H1 (cell line): ENCODE data around the gene STXBP6. TPM values are rescaled to one million over a fixed set of nuclear protein-coding genes. Genes with fewer than 3 reads are reported as not detected.

Source experiments
- CTCF ChIA-PET: fragments of 300-600 bp; sonication (Branson Sonifier 250); formaldehyde crosslinking; loops from one replicate; lab custom pipeline; 2021; ENCODE audit not compliant: partially characterized antibody; lab: Charles Lee
- POLR2A ChIA-PET: fragments of 300-600 bp; sonication (Branson Sonifier 250); formaldehyde crosslinking; loops from one replicate; lab custom pipeline; 2021; ENCODE audit warnings: inconsistent platforms; ENCODE audit not compliant: partially characterized antibody; lab: Charles Lee
- DNase-seq, 2 experiments: peaks; one replicate each; pipeline versions ENCODE4 v3.0.0 to v3.0.0-alpha.2; 2010 to 2022; ENCODE audit warnings: low spot score in 2 of 2, low read depth in 1 of 2, mixed read lengths in 1 of 2
- FAIRE-seq: peaks from 2 replicates; lab custom pipeline; 2011; peaks lifted over from hg19 to GRCh38; lab: Jason Lieb, UNC
- H2AFZ ChIP-seq: 2 replicates; pipeline ENCODE4 v1.8.1; 2012; ENCODE audit warnings: low read length, inconsistent platforms
- H2AK5ac ChIP-seq: 2 replicates; pipeline ENCODE4 v1.6.1; 2013; ENCODE audit warnings: low read depth, low read length
- H2BK120ac ChIP-seq: replicated peaks from 2 replicates; pipeline ENCODE3; 2013; ENCODE audit warnings: low read depth, low read length, inconsistent platforms
- H2BK12ac ChIP-seq: 2 replicates; pipeline ENCODE4 v1.6.1; 2013; ENCODE audit warnings: low read depth, low read length
- H2BK15ac ChIP-seq: 2 replicates; pipeline ENCODE4 v1.6.1; 2013; ENCODE audit warnings: low read length
- H2BK20ac ChIP-seq: 2 replicates; pipeline ENCODE4 v1.6.1; 2013; ENCODE audit warnings: low read length
- H2BK5ac ChIP-seq: 2 replicates; pipeline ENCODE4 v1.6.1; 2013; ENCODE audit warnings: low read depth, low read length
- H3K14ac ChIP-seq: 2 replicates; pipeline ENCODE4 v1.6.1; 2013; ENCODE audit warnings: inconsistent platforms; ENCODE audit not compliant: insufficient read length
- H3K18ac ChIP-seq: 2 replicates; pipeline ENCODE4 v1.6.1; 2013; ENCODE audit warnings: low read length; ENCODE audit errors: extremely low read depth
- H3K23ac ChIP-seq: 2 replicates; pipeline ENCODE4 v1.6.1; 2013; ENCODE audit warnings: inconsistent platforms; ENCODE audit not compliant: insufficient read length
- H3K23me2 ChIP-seq: 2 replicates; pipeline ENCODE4 v1.6.1; 2013; ENCODE audit warnings: low read depth, low read length
- H3K27ac ChIP-seq: 2 replicates; pipeline ENCODE4 v1.6.1; 2011; ENCODE audit warnings: low read depth, low read length, inconsistent platforms
- H3K27me3 ChIP-seq, 4 experiments: replicated peaks in 1 of 4; 1 replicate in 1 of 4; 2 replicates in 3 of 4; pipeline versions ENCODE4 v1.6.1 to v1.8.1; 2011 to 2013; ENCODE audit warnings: low read length in 3 of 4, mild to moderate bottlenecking in 3 of 4, inconsistent platforms in 2 of 4, mixed read lengths in 2 of 4, moderate library complexity in 1 of 4; ENCODE audit not compliant: control insufficient read depth in 3 of 4, insufficient read depth in 3 of 4; ENCODE audit errors: extremely low read depth in 1 of 4
- H3K36me3 ChIP-seq, 4 experiments: 2 replicates each; pipeline versions ENCODE4 v1.6.1 to v1.8.1; 2011 to 2013; ENCODE audit warnings: mild to moderate bottlenecking in 4 of 4, low read length in 3 of 4, moderate library complexity in 2 of 4, control low read depth in 1 of 4, inconsistent platforms in 1 of 4; ENCODE audit not compliant: insufficient read depth in 4 of 4, control insufficient read depth in 2 of 4
- H3K4ac ChIP-seq: replicated peaks from 2 replicates; pipeline ENCODE3; 2013; ENCODE audit warnings: low read length, low read depth, mixed read lengths, inconsistent platforms; ENCODE audit not compliant: insufficient read length
- H3K4me1 ChIP-seq, 4 experiments: replicated peaks in 1 of 4; 1 replicate in 1 of 4; 2 replicates in 3 of 4; pipeline versions ENCODE4 v1.6.1 to v1.8.1; 2011 to 2013; ENCODE audit warnings: low read length in 3 of 4, inconsistent platforms in 2 of 4, mixed read lengths in 1 of 4; ENCODE audit not compliant: insufficient read depth in 4 of 4, control insufficient read depth in 3 of 4
- H3K4me2 ChIP-seq, 2 experiments: 2 replicates each; pipeline versions ENCODE4 v1.6.1 to v1.8.1; 2011 to 2013; ENCODE audit warnings: low read depth in 2 of 2, low read length in 2 of 2, control low read depth in 1 of 2, inconsistent platforms in 1 of 2, mild to moderate bottlenecking in 1 of 2; ENCODE audit not compliant: insufficient read depth in 1 of 2
- H3K4me3 ChIP-seq, 4 experiments: fragments of 200-600, 300-600 bp in 1 of 4; sonication (generic), shearing (Covaris generic), sonication (Bioruptor Twin) in 1 of 4; 2 replicates each; pipeline versions ENCODE4 v1.5.1 to v1.8.1; 2011 to 2016; ENCODE audit warnings: low read length in 4 of 4, low read depth in 3 of 4, control low read depth in 2 of 4, inconsistent platforms in 2 of 4, mild to moderate bottlenecking in 2 of 4, mixed read lengths in 1 of 4, moderate library complexity in 1 of 4; ENCODE audit not compliant: insufficient read depth in 2 of 4; ENCODE audit errors: extremely low read depth in 1 of 4
- H3K56ac ChIP-seq: replicated peaks from 2 replicates; pipeline ENCODE3; 2013; ENCODE audit warnings: low read depth, mild to moderate bottlenecking, mixed read lengths, low read length, inconsistent platforms; ENCODE audit not compliant: insufficient read length
- H3K79me1 ChIP-seq: 2 replicates; pipeline ENCODE4 v1.6.1; 2013; ENCODE audit warnings: low read depth, low read length, control low read depth
- H3K79me2 ChIP-seq, 2 experiments: 2 replicates each; pipeline versions ENCODE4 v1.6.1 to v1.8.1; 2012 to 2013; ENCODE audit warnings: low read length in 2 of 2, mild to moderate bottlenecking in 2 of 2, inconsistent platforms in 1 of 2; ENCODE audit not compliant: insufficient read depth in 2 of 2, control insufficient read depth in 1 of 2
- H3K9ac ChIP-seq, 4 experiments: replicated peaks in 1 of 4; 1 replicate in 1 of 4; 2 replicates in 3 of 4; pipeline versions ENCODE4 v1.6.1 to v1.8.1; 2011 to 2013; ENCODE audit warnings: low read depth in 3 of 4, low read length in 3 of 4, control low read depth in 2 of 4, mild to moderate bottlenecking in 2 of 4, moderate library complexity in 2 of 4, inconsistent platforms in 1 of 4; ENCODE audit errors: extremely low read depth in 1 of 4
- H3K9me3 ChIP-seq, 2 experiments: 2 replicates each; pipeline versions ENCODE4 v1.6.1 to v1.8.1; 2012 to 2013; ENCODE audit warnings: mild to moderate bottlenecking in 2 of 2, moderate library complexity in 2 of 2, control low read depth in 1 of 2, inconsistent platforms in 1 of 2, low read depth in 1 of 2, low read length in 1 of 2, mixed read lengths in 1 of 2; ENCODE audit not compliant: insufficient read depth in 2 of 2
- H4K20me1 ChIP-seq, 2 experiments: replicated peaks in 1 of 2; 2 replicates each; pipeline versions ENCODE3 to v1.8.1; 2011 to 2013; ENCODE audit warnings: inconsistent platforms in 2 of 2, low read length in 2 of 2, mild to moderate bottlenecking in 1 of 2; ENCODE audit not compliant: insufficient read depth in 2 of 2, control insufficient read depth in 1 of 2
- H4K5ac ChIP-seq: 2 replicates; pipeline ENCODE4 v1.6.1; 2013; ENCODE audit warnings: low read length, low read depth, mixed read lengths, inconsistent platforms; ENCODE audit not compliant: insufficient read length
- H4K8ac ChIP-seq: 2 replicates; pipeline ENCODE4 v1.8.0; 2013; ENCODE audit warnings: mild to moderate bottlenecking, moderate library complexity, low read length, inconsistent platforms; ENCODE audit not compliant: insufficient read depth; ENCODE audit errors: extremely low read depth
- H4K91ac ChIP-seq: replicated peaks from 2 replicates; pipeline ENCODE3; 2013; ENCODE audit warnings: low read length, mixed read lengths, inconsistent platforms; ENCODE audit not compliant: insufficient read length
- ASH2L ChIP-seq: fragments of 200-600, 300-600 bp; sonication (generic); IDR thresholded peaks from one replicate; pipeline ENCODE4 v1.7.1; 2017; ENCODE audit warnings: low read length
- CREB1 ChIP-seq: IDR thresholded peaks from 2 replicates; pipeline ENCODE4 v1.6.1; 2012; ENCODE audit warnings: inconsistent platforms
- FOSL1 ChIP-seq: IDR thresholded peaks from 2 replicates; pipeline ENCODE4 v1.6.1; 2011; ENCODE audit warnings: mild to moderate bottlenecking, low read depth, low read length, moderate library complexity; ENCODE audit not compliant: insufficient read depth
- HDAC6 ChIP-seq: IDR thresholded peaks from one replicate; pipeline ENCODE4 v1.7.1; 2012; ENCODE audit warnings: low read depth, mild to moderate bottlenecking, inconsistent platforms, low read length, moderate library complexity
- JUN ChIP-seq: IDR thresholded peaks from 2 replicates; pipeline ENCODE4 v1.6.1; 2011; ENCODE audit warnings: low read depth, mild to moderate bottlenecking, improper control_type of control experiment, low read length
- NRF1 ChIP-seq: IDR thresholded peaks from 2 replicates; pipeline ENCODE4 v1.6.1; 2011; ENCODE audit warnings: mild to moderate bottlenecking, low read depth, low read length, improper control_type of control experiment
- RNF2 ChIP-seq: fragments of 200-900, 300-1000 bp; sonication (generic); IDR thresholded peaks from 2 replicates; pipeline ENCODE4 v1.7.1; 2016; ENCODE audit warnings: borderline replicate concordance, low read depth, mild to moderate bottlenecking, antibody characterized with exemption, low read length; ENCODE audit not compliant: poor library complexity, severe bottlenecking; ENCODE audit errors: missing control alignments
- SP2 ChIP-seq: IDR thresholded peaks from 2 replicates; pipeline ENCODE4 v1.6.1; 2012; ENCODE audit warnings: mild to moderate bottlenecking, low read length, inconsistent platforms
- SP4 ChIP-seq: IDR thresholded peaks from 2 replicates; pipeline ENCODE4 v1.6.1; 2012; ENCODE audit warnings: low read length, inconsistent platforms
- TEAD4 ChIP-seq: IDR thresholded peaks from 2 replicates; pipeline ENCODE4 v1.6.1; 2012; ENCODE audit warnings: low read depth, low read length, inconsistent platforms, mixed read lengths
- YY1 ChIP-seq: IDR thresholded peaks from 2 replicates; pipeline ENCODE4 v1.6.1; 2011; ENCODE audit warnings: low read depth, mild to moderate bottlenecking, low read length
- WGBS, 2 experiments: shearing (Covaris generic) in 1 of 2; methylation state at CpG; one replicate each; pipeline versions ENCODE4 v1.1.6 to v1.1.7; 2013 to 2015; ENCODE audit warnings: low lambda C conversion rate in 2 of 2, mixed read lengths in 2 of 2, inconsistent platforms in 1 of 2, low coverage in 1 of 2, missing lambda C conversion rate in 1 of 2; ENCODE audit not compliant: insufficient replicate concordance in 2 of 2, insufficient coverage in 1 of 2, insufficient read length in 1 of 2; ENCODE audit errors: extremely low coverage in 1 of 2, missing lambda C conversion rate in 1 of 2; 5-methylcytosine and 5-hydroxymethylcytosine counted together
- polyA plus RNA-seq, 7 experiments: library from polyadenylated mRNA; depleted of rRNA in 3 of 7; stranded (reverse) in 5 of 7; unstranded in 2 of 7; fragments of >200 nt in 5 of 7; fragments of 200-250 nt in 2 of 7; gene quantifications; 1 replicate in 5 of 7; 2 replicates in 1 of 7; 4 replicates in 1 of 7; pipeline versions ENCODE4 v1.2.1 to v1.2.3, GENCODE V29; 2011 to 2013; ENCODE audit warnings: missing spikeins in 2 of 7, mixed read lengths in 2 of 7
- total RNA-seq: library from RNA; stranded (reverse); fragmentation: NEBNext Ultra II Directional; extraction: Animal tissue kit (Norgen Biotek cat#: 25700); gene quantifications from 2 replicates; pipeline ENCODE4 v1.2.1, GENCODE V29; 2021
- TF ChIP-seq, protein P1 (sequence below): IDR thresholded peaks from 2 replicates; pipeline ENCODE4 v1.6.1; 2012; ENCODE audit warnings: inconsistent platforms

The STXBP6 gene
- total and polyA plus RNA-seq, 2 of the 8 experiments (the other 6 are each of a cell fraction or from before 2014, with no cell fraction given), result 9.4 to 18.1 TPM

- Histone ChIP-seq H3K27ac (no peak overlapping the region), H3K9me3 (no peaks in the 10 kb centered on the region), H3K4ac (no peak overlapping the region), H3K79me1 (no peaks in the 10 kb centered on the region), H3K18ac (no peak overlapping the region), H2BK12ac (no peak overlapping the region), H2AFZ (no peak overlapping the region), H3K9ac (no peak overlapping the region), H3K36me3 (no peaks in the 10 kb centered on the region; a peak in 1 of 8 replicates), H3K56ac (no peak overlapping the region), H4K91ac (no peak overlapping the region), H2BK15ac (no peak overlapping the region), H4K5ac (no peak overlapping the region), H3K4me2 (no peak overlapping the region), H4K8ac (no peak overlapping the region), H3K79me2 (no peaks in the 10 kb centered on the region), H2BK120ac (no peak overlapping the region), H2BK5ac (no peak overlapping the region), H3K27me3 (no peaks in the 10 kb centered on the region), H3K23ac (no peak overlapping the region), H2BK20ac (no peak overlapping the region), H3K4me1 (no peaks in the 10 kb centered on the region), H3K23me2 (no peaks in the 10 kb centered on the region), H3K14ac (no peak overlapping the region), H4K20me1 (no peaks in the 10 kb centered on the region), H3K4me3 (no peak overlapping the region), H2AK5ac (no peak overlapping the region)
- no peak for DNase-seq
- TF ChIP-seq, protein P1, sequence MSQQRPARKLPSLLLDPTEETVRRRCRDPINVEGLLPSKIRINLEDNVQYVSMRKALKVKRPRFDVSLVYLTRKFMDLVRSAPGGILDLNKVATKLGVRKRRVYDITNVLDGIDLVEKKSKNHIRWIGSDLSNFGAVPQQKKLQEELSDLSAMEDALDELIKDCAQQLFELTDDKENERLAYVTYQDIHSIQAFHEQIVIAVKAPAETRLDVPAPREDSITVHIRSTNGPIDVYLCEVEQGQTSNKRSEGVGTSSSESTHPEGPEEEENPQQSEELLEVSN, result no peak
- TF ChIP-seq YY1 (no peak), CREB1 (no peak), SP2 (no peak), FOSL1 (no peak), HDAC6 (no peak), JUN (no peak), SP4 (no peak), ASH2L (no peak), TEAD4 (no peak), RNF2 (no peak), NRF1 (no peak)
- WGBS, 2 experiments, result 97% methylated on average over 3 of the region's 3 CpGs; no CpG with 5 or more reads in 1 of the 2 experiments
- FAIRE-seq, result no peak
- ChIA-PET POLR2A (no interaction called here), CTCF (interaction anchor here (0.6 to 1.7 kb wide), 2 partner anchors 11 to 111 kb away, joined by 4 read pairs; no protein-coding TSS in a partner anchor)
Measured at GRCh38 chr14:24885410-24885913, 164.5 kb downstream of the STXBP6 start.
